NCI-H187 treated with DMSO at 0.1 percent for 48 hours (cell line): ENCODE data around the gene INF2.
"Not testable (repeated sequence)": the region's sequence is repeated elsewhere in the genome, so short reads cannot be mapped to it uniquely, and the experiment has no call there.

Experiments
- DNase-seq: peaks from one replicate; lab custom pipeline; 2025; lab: John Stamatoyannopoulos, UW

INF2 gene

DNA sequence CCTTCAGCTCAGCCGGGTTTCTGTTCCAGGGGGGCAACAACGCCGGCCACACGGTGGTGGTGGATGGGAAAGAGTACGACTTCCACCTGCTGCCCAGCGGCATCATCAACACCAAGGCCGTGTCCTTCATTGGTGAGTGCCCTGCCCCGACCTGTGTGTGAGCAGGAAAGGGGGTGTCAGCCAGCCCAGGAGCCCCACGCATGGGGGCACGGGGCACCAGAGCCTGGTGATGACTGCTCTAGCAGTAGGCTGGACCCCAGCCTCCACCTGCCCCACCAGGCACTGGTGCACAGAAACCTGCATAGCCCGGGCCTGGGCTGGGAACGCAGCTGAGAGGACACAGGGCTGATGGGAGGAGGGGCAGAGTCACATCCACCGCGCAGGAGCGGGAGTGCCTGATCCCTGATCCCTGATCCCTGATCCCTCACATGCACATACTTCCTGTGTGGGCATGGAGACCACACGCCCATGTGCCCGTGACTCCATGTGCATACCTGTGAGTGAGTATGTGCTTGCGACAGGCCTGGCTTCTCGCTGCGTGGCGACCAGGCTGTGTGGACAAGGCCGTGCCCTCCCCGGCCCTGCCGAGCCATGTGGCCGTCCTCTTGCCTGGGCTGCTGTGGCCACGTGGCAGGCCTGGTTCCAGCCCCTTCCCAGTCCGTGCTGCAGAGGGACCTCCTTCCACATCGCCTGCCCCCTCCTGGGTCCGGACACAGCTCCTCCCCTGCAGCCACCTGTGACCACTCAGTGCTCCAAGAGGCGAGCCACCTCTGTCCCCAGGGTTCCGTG is 45.8 kb downstream of the INF2 start:
- no peak for DNase-seq

DNA sequence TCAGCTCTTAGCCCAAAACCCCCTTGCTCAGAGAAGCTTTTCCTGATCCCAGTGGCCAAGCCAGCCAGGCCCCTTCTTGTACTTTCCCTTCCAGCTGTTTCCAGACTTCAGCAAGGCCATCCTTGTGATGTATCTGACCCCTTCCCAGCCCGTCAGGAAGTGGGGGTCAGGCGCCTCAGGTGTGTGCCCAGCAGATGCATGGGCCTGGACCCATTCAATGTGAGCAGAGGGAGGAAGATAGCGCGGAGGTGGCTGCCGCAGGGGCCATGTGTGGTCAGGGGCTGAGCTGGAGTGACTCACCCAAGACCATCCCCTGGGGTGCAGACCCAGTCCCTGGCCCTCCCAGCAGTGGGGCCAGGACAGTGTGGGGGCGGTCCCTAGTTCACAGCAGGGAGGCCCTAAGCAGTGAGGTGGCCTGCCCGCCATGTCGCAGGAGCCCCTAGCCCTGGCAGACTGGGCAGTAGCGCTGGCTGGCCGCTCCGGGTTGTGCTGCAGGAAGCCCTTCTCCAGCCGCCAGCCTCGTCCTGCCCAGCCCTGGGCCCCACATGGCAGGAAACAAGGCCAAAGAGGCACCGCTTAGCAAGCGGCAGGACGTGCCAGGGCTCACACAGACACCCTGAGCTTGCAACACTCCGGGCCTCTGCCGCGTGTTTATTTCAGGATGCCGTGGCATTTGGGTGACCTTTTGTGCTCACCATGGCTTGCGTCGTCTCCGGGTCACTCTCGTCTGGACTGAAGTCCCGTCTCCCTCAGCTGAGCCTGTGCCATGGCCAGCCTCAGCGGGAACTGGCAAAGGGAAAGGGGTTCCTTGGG is 46.6 kb downstream of the INF2 start:
- DNase-seq, result no peak

DNA sequence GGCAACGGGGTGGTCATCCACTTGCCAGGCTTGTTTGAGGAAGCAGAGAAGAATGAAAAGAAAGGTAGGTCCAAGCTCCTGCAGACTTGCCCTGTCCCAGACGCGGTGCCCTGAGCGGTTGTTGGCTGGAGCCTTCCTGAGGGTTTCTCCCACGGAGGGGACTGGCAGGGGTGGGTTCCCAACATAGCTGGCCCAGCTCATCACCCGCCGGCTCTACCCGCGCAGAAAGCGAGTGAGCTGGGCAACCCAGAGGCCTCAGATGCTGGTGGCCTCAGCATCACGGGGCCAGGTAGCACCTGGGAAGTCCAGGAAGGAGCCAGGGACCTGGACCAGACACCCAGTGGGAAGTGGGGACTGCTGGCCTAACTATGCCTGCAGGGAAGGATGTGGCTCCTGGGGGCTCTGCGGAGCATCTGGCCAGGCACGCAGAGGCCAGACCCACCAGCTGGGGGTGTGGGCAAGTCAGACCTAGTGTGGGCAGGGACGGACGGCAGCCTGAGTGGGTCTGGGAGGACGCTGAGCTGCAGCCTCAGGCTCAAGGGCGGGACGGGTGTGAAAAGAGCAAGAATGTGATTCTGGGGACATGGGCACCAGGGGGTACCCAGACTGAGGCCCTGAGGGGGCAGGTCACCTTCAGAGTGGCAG is 49.1 kb downstream of the INF2 start:
- DNase-seq, result no peak

DNA sequence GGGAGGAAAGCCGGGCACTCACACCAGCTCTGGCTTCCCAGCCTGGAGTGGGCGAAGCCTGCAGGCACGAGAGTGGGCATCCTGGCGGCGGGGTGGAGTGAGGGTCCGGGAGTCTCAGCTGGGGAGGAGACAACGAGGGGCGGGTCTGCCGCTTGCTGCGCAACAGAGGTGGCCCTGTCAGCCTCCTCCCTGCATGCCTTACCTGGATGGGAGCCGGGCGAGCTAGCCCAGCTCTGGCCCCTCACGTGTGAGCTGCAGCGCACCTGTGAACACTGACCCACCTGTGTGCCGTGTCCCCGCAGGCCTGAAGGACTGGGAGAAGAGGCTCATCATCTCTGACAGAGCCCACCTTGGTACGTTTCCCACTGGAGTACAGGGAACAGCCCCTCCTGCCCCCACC is 49.6 kb downstream of the INF2 start:
- no peak for DNase-seq

DNA sequence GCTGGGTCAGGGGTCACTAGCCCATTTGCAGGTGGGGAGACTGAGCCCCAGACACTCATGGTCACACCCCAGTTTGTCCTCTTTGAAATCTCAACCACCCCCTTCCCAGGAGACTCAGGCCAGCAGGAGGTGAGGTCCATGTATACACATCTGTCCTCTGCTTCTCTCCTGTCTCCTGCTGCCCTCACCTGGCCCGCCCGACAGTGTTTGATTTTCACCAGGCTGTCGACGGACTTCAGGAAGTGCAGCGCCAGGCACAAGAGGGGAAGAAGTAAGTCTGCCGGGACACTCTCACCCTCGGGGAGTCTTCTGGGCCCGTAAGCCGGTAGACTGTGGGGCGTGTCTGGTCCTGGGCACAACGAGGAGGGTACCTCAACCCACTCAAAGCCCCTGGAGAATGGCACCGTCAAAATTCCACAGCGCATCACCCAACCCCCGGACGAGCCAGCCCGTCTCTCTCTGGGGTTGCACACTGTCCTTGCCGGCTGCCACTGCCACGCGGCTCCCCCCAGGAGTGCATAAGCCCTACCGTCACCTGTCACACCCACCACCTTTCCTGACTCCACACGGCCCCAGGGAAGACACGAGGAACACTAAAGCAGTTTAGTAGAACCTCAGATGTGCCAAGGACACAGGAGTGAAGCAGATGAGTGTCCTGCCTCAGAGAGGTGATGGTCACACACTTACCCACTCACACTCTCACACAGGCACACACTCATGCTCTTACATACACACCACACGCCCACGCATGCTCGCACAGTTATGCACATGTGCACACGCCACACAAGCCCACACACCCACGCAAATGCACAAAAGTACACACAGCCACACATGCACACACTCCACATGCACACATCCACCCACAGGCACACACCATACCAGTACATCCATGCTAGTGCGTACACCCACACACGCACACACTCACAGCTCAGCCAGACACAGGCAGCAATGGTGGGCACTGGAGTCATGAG is 50.4 kb downstream of the INF2 start:
- DNase-seq, result no peak

DNA sequence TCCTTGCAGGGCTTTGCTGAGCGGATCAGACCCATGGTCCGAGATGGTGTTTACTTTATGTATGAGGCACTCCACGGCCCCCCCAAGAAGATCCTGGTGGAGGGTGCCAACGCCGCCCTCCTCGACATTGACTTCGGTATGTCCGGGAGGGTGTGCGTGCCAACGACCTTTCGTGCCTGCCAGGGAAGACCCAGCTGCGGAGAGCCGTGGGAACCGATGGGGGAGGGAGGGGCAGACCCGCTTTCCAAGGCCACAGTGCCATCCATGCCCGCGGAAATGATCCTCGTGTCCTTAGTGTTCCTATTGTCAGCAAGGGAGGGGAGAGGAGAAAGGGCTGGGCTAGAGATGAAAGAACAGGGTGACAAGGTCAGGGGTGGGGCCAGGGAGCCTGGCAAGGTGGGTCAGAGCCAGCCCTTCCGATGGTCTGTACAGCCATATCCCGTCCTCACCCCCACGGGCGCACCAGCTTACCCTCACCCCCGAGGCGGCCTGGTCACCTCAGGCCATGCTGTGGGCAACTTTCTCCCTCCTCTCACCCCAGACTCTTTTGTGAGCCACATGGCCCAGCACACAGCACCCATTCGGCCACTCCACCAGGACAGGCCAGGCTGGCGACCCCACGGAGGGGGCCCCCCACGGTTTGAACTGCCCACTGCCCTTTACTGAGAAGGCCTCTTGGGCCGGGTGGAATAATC is 51.8 kb downstream of the INF2 start:
- DNase-seq, result no peak

DNA sequence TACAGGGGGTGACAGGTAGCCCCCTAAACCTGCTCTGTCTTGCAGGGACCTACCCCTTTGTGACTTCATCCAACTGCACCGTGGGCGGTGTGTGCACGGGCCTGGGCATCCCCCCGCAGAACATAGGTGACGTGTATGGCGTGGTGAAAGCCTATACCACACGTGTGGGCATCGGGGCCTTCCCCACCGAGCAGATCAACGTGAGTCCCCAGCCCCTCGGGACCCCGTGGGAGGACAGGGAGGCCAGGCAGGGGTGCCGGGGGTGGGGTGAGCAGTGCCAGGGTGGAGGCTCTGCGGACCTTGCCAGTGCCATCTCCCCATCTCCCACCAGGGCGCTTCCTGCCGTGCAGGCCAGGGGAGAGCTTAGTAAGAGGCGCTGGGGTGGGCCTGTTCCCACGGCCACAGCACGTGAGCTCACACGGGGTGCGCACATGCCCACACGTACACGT is 52.4 kb downstream of the INF2 start:
- DNase-seq, result no peak

DNA sequence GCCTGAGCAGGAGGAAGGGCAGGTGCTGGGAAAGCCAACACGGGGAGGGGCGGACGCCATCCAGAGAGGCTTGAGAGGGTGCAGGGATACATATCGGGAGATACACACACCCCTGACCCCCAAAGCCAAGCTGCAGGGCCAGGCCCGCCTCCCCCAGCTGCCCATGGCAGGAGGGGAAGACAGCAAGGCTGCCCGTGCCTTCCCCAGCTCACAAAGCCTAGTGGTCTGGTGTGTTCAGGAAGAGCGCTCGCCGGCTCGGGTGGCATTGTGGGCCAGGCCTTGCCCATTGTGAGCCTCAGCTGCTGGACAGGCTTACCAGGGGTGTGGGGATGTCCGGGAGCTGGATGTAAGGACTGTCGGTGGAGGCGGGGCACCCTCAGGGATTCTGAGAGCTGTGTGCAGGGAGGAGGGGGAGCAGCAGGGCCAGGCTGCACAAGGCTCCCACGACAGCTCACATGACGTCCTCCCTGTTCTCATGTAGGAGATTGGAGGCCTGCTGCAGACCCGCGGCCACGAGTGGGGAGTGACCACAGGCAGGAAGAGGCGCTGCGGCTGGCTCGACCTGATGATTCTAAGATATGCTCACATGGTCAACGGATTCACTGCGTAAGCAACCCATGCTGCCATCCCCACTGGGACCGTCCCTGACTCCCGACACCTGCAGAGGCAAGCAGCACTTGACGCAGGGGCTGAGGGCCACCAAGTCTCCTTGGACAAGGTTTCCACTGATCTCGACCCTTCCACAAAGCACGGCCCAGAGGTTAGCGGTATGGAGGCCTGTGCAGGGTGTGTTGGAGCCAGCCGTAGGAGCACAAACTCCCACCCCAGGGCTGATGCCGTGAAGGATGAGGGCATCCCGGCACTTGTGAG is 53.4 kb downstream of the INF2 start:
- DNase-seq, result no peak

DNA sequence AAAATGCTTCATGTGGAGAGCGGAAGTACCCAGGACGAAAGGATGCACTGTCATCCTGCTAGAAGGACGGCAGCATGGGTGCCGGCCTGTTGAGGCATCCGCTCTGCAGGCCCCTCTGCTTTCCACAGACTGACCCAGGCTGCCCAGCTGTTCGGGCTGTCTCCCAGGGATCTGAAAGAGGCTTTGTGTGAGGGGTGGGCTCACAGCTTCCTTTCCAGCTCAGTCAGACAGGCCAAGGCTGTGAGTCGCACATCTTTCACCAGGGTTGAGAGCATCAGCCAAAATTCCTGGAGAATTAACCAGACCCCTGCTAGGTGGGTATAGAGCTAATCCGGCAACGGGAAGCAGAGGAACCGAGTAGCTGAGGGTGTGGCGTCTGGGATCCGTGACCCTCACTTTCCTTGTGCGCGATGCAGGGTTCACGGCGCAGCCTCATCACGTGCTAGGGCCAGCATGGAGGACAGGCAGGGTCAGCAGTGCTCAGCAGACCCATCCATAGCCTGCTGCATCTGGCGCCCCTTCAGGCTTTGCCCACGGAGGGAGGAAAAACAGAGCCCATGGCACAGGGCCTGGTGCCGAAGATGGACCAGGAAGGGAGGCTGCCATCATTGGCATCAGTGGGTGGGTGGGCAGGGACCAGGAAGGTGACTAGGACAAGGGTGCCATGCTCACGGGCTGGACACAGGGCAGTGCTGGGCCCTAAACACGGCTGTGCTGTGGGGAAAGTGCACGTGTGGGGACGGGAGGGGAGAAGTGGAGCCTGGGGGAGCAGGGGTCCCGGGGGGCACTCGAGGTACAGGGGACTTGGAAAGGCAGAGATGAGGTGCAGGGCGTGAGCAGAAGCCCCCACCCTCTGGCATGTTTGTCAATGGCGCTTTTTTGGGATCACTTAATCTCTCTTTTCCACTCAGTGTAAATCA is 54.3 kb downstream of the INF2 start:
- no peak for DNase-seq

DNA sequence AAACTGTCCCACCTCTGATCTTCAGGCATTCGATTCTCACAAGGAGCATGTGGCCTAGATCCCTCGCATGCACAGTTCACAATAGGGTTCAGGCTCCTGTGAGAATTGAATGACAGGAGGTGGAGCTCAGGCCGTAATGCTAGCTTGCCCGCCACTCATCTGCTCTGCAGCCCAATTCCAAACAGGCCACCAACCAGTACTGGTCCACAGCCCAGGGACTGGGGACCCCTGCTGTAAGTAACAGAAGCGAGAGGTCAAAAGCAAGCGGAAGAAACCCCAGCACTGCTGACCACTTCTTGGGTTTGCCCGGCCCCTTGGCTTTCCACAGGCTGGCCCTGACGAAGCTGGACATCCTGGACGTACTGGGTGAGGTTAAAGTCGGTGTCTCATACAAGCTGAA is 55.1 kb downstream of the INF2 start:
- DNase-seq, result no peak

DNA sequence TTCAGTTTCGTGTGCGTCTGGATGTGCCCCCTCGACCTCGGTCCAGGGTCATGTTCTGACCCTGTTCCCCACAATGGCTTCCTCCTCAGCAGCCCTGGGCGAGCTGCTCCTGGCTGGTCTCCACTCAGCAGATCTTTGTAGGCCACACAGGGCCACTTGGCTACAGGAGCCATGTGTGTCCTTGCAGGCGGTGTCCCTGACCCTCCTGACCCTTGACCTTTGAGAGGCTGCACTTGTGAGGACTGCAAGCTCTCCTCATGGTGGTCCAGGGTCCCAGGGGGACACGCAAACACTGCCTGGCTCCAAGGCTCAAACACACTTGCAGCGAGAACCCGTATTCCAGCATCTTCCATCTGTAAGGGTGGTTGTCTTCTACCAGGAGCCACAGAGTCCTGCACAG is 56.0 kb downstream of the INF2 start:
- no peak for DNase-seq

DNA sequence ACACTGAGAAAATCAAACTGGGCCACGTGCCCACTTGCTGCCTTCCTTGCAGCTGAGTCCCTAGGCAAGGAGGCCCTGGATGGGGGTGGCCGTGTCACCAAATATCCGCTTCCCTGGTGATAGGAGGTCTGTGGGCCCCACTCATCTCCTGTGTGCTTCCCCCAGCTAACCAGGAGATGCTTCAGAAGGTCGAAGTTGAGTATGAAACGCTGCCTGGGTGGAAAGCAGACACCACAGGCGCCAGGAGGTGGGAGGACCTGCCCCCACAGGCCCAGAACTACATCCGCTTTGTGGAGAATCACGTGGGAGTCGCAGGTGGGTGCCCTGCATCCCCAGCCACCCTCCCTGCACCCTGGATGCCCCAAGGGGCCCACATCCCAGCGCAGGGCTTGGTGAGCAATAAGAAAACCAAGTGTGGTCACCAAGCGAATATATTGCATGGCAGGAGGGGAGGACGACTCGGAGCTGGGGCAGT is 56.7 kb downstream of the INF2 start:
- no peak for DNase-seq

DNA sequence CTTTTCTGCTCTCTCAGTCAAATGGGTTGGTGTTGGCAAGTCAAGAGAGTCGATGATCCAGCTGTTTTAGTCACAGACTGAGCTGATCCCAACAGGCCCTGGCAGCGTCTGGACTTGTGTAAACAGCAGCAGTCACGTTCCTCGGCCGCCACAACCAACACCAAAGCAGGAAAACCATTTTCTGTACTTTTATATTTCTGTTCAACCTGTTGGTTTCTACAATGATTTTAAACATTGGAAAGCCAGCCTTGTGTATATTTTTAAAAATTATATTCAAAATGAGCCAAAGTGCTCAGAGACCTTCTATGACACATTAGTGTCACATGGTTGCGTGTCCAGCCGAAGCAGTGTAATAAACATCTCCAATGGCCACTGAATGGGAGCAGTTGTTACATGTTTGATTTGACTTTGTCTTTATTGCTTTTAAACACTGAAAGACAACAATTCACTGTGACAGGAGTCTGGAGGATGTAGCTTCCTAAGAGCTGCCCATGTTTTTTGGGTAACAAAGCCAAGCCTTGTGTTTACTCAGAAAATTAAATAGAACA is 57.6 kb downstream of the INF2 start:
- DNase-seq, result no peak

DNA sequence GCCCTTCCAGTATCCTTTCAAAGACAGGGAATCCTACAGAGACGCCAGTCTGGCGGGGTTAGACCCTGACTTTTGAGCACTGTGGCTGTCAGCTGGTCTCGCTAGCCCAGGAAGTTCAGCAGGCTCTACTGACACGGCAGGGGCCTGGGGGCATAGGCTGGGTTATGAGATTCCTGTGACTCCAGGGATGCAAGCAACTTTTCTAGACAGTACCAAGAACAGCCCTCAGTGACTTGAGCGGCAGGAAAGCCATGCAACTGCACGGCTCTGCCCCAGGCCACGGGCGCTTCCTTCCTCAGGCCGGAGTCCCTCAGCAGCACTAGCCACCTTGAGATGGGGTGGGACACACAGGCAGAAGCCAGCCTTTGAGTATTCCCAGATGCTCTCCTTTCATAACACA is 58.5 kb downstream of the INF2 start:
- DNase-seq, result no peak

DNA sequence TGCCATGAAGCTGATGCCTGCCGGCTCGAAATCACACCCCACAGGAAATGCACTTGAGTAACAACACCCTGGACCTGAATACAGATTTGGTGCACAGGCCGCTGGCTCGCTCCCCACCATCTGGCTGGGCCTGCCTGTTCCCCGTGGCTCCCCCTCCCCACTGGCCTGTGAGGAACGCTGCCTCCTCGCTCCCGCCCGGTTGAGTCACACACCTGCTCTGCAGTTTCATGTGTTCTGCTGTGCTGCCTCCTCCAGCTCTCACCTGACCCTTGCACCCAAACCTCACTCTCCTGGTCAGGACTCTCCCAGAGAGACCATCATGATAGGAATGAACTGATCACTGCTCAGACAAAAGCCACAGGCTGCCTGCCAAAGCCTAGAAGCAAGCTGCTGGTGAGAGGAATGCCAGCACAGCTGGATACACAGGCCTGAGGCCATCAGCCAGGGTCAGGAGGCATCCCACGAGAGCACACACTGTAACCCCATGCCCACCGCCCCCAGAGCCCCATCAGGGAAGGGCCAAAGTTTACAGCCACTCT is 59.8 kb downstream of the INF2 start:
- DNase-seq, result no peak

DNA sequence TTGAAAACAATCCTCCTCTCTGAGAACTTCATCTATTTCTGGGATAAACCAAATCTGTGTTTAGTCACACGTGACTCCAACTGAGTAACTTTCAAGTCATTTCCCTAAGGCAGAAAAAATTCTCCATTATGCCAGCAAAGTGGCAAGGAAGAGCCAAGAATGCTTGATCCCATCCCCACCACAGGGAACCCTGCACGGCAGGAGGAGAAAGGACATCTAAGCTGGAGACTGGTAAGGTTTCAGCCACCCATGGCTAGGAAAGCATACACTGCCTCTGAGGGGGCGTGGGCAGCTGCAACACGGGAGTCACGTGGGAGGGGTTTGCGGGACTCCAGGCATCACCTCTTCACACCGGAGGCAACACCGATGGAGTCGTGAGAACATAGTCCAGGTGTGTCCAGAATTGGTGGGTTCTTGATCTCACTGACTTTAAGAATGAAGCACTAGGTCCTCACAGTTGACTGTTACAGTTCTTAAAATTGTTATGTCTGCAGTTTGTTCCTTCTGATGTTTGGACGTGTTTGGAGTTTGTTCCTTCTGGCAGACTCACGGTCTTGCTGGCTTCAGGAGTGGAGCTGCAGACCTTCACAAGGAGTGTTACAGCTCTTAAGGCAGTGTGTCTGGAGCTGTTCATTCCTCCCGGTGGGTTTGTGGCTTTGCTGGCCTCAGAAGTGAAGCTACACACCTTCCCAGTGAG is 60.8 kb downstream of the INF2 start:
- DNase-seq, result no peak

DNA sequence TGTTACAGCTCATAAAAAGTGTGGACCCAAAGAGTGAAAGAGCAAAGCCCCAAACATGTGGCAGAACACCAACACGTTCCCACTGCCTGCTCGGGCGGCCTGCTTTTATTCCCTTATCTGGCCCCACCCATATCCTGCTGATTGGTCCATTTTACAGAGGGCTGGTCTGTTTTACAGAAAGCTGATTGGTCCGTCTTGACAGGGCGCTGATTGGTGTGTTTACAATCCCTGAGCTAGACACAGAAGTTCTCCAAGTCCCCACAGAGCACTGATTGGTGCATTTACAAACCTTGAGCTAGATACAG is 61.3 kb downstream of the INF2 start:
- not testable (repeated sequence) for DNase-seq
